Caco-2 (cell line): ENCODE results near the gene TMEM35B. TPM values are rescaled to one million over a fixed set of nuclear protein-coding genes. Genes with fewer than 3 reads are reported as not detected.
"Not testable (repeated sequence)": the region's sequence is repeated elsewhere in the genome, so short reads cannot be mapped to it uniquely, and the experiment has no call there.

Experiments
- BruUV-seq: library from RNA; stranded (reverse); fragments of 400-500 nt; replicated peaks from 2 replicates; lab custom pipeline; 2021; lab: Mats Ljungman, UMichigan
- CTCF ChIA-PET: fragments of 300-600 bp; sonication (Branson Sonifier 250); formaldehyde crosslinking; loops from one replicate; lab custom pipeline; 2022; ENCODE audit warnings: antibody characterized with exemption; lab: Charles Lee
- POLR2A ChIA-PET: fragments of 300-600 bp; sonication (Branson Sonifier 250); formaldehyde crosslinking; loops from one replicate; lab custom pipeline; 2022; ENCODE audit warnings: antibody characterized with exemption; lab: Charles Lee
- DNase-seq, 2 experiments: peaks; one replicate each; pipeline versions ENCODE4 v3.0.0 to v3.0.0-alpha.2; 2020 to 2022
- H3K27me3 ChIP-seq: replicated peaks from 2 replicates; pipeline ENCODE4 v1.6.0; 2011; ENCODE audit warnings: low read length; ENCODE audit not compliant: control insufficient read depth, insufficient read depth
- H3K36me3 ChIP-seq: 2 replicates; pipeline ENCODE4 v1.5.1; 2011; ENCODE audit warnings: low read length; ENCODE audit not compliant: control insufficient read depth, insufficient read depth
- H3K4me1 ChIP-seq: fragments of 250-450 bp; sonication (Bioruptor Pico); 2 replicates; pipeline ENCODE4 v1.5.1; 2020; ENCODE audit warnings: mild to moderate bottlenecking
- H3K4me3 ChIP-seq: 2 replicates; pipeline ENCODE4 v1.5.1; 2011; ENCODE audit warnings: low read depth, mild to moderate bottlenecking, control low read depth, low read length
- H3K9me3 ChIP-seq: fragments of 250-450 bp; sonication (Bioruptor Pico); 2 replicates; pipeline ENCODE4 v1.5.1; 2020; ENCODE audit warnings: mild to moderate bottlenecking, moderate library complexity
- H3K27ac Mint-ChIP-seq: one replicate; pipeline ENCODE4 v1.8.0; 2022; ENCODE audit warnings: mixed read lengths; ENCODE audit not compliant: unreplicated experiment
- H3K27me3 Mint-ChIP-seq: one replicate; pipeline ENCODE4 v1.8.0; 2022; ENCODE audit warnings: mixed read lengths; ENCODE audit not compliant: insufficient read depth, unreplicated experiment
- H3K36me3 Mint-ChIP-seq: one replicate; pipeline ENCODE4 v1.8.0; 2022; ENCODE audit warnings: mild to moderate bottlenecking, mixed read lengths; ENCODE audit not compliant: insufficient read depth, unreplicated experiment
- H3K4me1 Mint-ChIP-seq: one replicate; pipeline ENCODE4 v1.8.0; 2022; ENCODE audit warnings: low read depth, mixed read lengths; ENCODE audit not compliant: unreplicated experiment
- H3K4me3 Mint-ChIP-seq: one replicate; pipeline ENCODE4 v1.8.0; 2022; ENCODE audit warnings: mild to moderate bottlenecking, moderate library complexity, mixed read lengths; ENCODE audit not compliant: unreplicated experiment
- H3K9me3 Mint-ChIP-seq: one replicate; pipeline ENCODE4 v1.8.0; 2022; ENCODE audit warnings: mixed read lengths; ENCODE audit not compliant: unreplicated experiment
- intact Hi-C: fragments of 100-400 bp; cut with micrococcal nuclease; formaldehyde crosslinking; loops from one replicate; pipeline ENCODE4 v1.10.0; 2022; ENCODE audit not compliant: unreplicated experiment
- total RNA-seq: library from RNA; stranded (reverse); gene quantifications from 2 replicates; pipeline ENCODE4 v1.2.3, GENCODE V29; 2022
- TF ChIP-seq, protein P1 (sequence below), 2 experiments: fragments of 200-600 bp in 1 of 2; IDR thresholded peaks; 1 replicate in 1 of 2; 2 replicates in 1 of 2; pipeline versions ENCODE4 v1.5.1 to v1.8.0; 2011 to 2022; ENCODE audit warnings: antibody characterized with exemption in 1 of 2, control low read depth in 1 of 2, inconsistent platforms in 1 of 2, low read depth in 1 of 2, low read length in 1 of 2, mild to moderate bottlenecking in 1 of 2, moderate library complexity in 1 of 2; ENCODE audit not compliant: insufficient read depth in 1 of 2, severe bottlenecking in 1 of 2, unreplicated experiment in 1 of 2

Gene TMEM35B
- total RNA-seq, 1 experiment from 2014 or later, result 13.9 TPM

DNA sequence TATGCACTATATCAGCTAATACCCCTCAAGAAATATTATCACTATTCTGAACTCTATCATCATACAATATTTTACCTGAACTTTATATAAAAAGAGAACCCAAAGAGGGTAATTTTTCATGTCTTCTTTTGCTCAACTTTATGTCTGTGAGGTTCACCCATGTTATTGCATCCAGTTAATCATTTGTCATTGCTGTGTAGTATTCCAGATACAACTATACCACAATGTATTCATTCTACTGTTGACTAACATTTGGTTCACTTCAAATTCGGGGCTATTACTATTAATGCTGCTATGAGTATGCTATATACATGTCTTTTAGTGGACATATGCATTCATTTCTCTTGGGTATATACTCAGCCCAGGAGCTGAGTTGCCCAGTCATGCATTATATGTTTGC, 34.7 kb downstream of the TMEM35B start:
- Mint-ChIP-seq H3K4me1 (no peaks in the 10 kb centered on the region), H3K9me3 (peaks cover 9% of the 10 kb centered on the region), H3K27ac (no peak overlapping the region), H3K4me3 (no peak overlapping the region), H3K27me3 (peaks cover 15% of the 10 kb centered on the region), H3K36me3 (no peaks in the 10 kb centered on the region)
- POLR2A ChIA-PET, result no interaction called here
- no peaks in the 10 kb centered on the region for H3K27me3 ChIP-seq
- intact Hi-C loops, result no loop called here
- BruUV-seq, result no TSS peak
- CTCF ChIA-PET, result no interaction called here
- H3K4me1 ChIP-seq, result no peaks in the 10 kb centered on the region
- DNase-seq, result no peak
- no peak overlapping the region for H3K4me3 ChIP-seq
- TF ChIP-seq, protein P1, sequence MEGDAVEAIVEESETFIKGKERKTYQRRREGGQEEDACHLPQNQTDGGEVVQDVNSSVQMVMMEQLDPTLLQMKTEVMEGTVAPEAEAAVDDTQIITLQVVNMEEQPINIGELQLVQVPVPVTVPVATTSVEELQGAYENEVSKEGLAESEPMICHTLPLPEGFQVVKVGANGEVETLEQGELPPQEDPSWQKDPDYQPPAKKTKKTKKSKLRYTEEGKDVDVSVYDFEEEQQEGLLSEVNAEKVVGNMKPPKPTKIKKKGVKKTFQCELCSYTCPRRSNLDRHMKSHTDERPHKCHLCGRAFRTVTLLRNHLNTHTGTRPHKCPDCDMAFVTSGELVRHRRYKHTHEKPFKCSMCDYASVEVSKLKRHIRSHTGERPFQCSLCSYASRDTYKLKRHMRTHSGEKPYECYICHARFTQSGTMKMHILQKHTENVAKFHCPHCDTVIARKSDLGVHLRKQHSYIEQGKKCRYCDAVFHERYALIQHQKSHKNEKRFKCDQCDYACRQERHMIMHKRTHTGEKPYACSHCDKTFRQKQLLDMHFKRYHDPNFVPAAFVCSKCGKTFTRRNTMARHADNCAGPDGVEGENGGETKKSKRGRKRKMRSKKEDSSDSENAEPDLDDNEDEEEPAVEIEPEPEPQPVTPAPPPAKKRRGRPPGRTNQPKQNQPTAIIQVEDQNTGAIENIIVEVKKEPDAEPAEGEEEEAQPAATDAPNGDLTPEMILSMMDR (IDR thresholded peaks at IDR 0.05; ENCODE audit: insufficient read depth in 1 of 2, low read depth in 1 of 2, low read length in 1 of 2, severe bottlenecking in 1 of 2, unreplicated experiment in 1 of 2), result no peak
- no peaks in the 10 kb centered on the region for H3K36me3 ChIP-seq
- H3K9me3 ChIP-seq, result no peaks in the 10 kb centered on the region

DNA sequence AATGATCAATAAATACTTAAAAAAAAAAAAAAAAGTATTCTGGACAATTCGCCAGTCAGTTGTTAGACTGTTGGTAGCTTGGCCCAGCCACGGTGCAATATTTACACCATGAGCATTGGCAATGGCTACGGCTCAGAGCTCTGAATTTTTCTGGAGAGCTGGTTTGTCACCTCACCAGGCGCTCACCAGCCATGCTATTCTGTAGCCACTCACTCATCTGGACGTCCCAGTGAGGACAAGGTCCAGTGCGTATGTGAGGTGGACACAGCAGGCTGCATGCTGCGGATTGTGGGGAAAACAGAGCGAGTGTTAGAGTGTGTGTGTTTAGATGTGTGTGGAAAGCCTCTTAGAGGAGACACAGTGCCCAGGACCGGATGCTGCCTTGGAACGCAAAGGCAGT, 36.4 kb downstream of the TMEM35B start:
- BruUV-seq, CTCF ChIA-PET, H3K36me3 Mint-ChIP-seq, H3K9me3 ChIP-seq, H3K27ac Mint-ChIP-seq, H3K4me3 ChIP-seq, H3K4me1 Mint-ChIP-seq, DNase-seq, H3K4me1 ChIP-seq, H3K36me3 ChIP-seq, intact Hi-C loops, POLR2A ChIA-PET, H3K27me3 Mint-ChIP-seq, H3K9me3 Mint-ChIP-seq, H3K27me3 ChIP-seq, H3K4me3 Mint-ChIP-seq: not testable (repeated sequence)

- H3K9me3 ChIP-seq, H3K27ac Mint-ChIP-seq, H3K36me3 ChIP-seq, H3K4me3 ChIP-seq, H3K27me3 ChIP-seq, BruUV-seq, H3K4me1 ChIP-seq, H3K36me3 Mint-ChIP-seq, intact Hi-C loops, H3K4me3 Mint-ChIP-seq, DNase-seq, H3K4me1 Mint-ChIP-seq, POLR2A ChIA-PET, CTCF ChIA-PET, H3K27me3 Mint-ChIP-seq, H3K9me3 Mint-ChIP-seq: not testable (repeated sequence)
Observed at GRCh38 chr1:34947641-34948314, 37.4 kb downstream of the TMEM35B start.

- no peak overlapping the region for H3K4me3 ChIP-seq
- no peaks in the 10 kb centered on the region for H3K4me1 ChIP-seq
- peaks cover 9% of the 10 kb centered on the region for H3K9me3 Mint-ChIP-seq
- ChIA-PET CTCF (no interaction called here), POLR2A (no interaction called here)
- no peak for DNase-seq
- H3K27me3 Mint-ChIP-seq, result peaks cover 7% of the 10 kb centered on the region
- no peak overlapping the region for H3K4me3 Mint-ChIP-seq
- TF ChIP-seq, protein P1 (IDR thresholded peaks at IDR 0.05; ENCODE audit: insufficient read depth in 1 of 2, low read depth in 1 of 2, low read length in 1 of 2, severe bottlenecking in 1 of 2, unreplicated experiment in 1 of 2), result no peak
- BruUV-seq, result no TSS peak
- H3K27ac Mint-ChIP-seq, result no peak overlapping the region
- intact Hi-C loops, result no loop called here
- H3K9me3 ChIP-seq, result no peaks in the 10 kb centered on the region
- no peaks in the 10 kb centered on the region for H3K36me3 Mint-ChIP-seq
- no peaks in the 10 kb centered on the region for H3K4me1 Mint-ChIP-seq
- H3K27me3 ChIP-seq, result no peaks in the 10 kb centered on the region
- no peaks in the 10 kb centered on the region for H3K36me3 ChIP-seq
Observed at GRCh38 chr1:34946211-34946610, 38.9 kb downstream of the TMEM35B start.

GRCh38 chr1:34941798-34942197, 43.3 kb downstream of the TMEM35B start:
- POLR2A ChIA-PET, result not testable (repeated sequence)

More at GRCh38 chr1:34941798-34942197, 43.3 kb downstream of the TMEM35B start:
- CTCF ChIA-PET, DNase-seq, H3K4me3 ChIP-seq, H3K9me3 Mint-ChIP-seq, H3K4me3 Mint-ChIP-seq, H3K36me3 Mint-ChIP-seq, H3K27me3 ChIP-seq, H3K9me3 ChIP-seq, intact Hi-C loops, H3K4me1 ChIP-seq, H3K4me1 Mint-ChIP-seq, H3K27me3 Mint-ChIP-seq, H3K36me3 ChIP-seq, BruUV-seq, H3K27ac Mint-ChIP-seq: not testable (repeated sequence)
